ENCODE results near the gene SH3RF3. TPM values are rescaled to one million over a fixed set of nuclear protein-coding genes. Genes with fewer than 3 reads are reported as not detected.

The SH3RF3 gene
- total and polyA plus RNA-seq, 9 of the 15 experiments (the other 6 are each of a cell fraction or from before 2014, with no cell fraction given) = 0.02 TPM; not detected in 8

DNA sequence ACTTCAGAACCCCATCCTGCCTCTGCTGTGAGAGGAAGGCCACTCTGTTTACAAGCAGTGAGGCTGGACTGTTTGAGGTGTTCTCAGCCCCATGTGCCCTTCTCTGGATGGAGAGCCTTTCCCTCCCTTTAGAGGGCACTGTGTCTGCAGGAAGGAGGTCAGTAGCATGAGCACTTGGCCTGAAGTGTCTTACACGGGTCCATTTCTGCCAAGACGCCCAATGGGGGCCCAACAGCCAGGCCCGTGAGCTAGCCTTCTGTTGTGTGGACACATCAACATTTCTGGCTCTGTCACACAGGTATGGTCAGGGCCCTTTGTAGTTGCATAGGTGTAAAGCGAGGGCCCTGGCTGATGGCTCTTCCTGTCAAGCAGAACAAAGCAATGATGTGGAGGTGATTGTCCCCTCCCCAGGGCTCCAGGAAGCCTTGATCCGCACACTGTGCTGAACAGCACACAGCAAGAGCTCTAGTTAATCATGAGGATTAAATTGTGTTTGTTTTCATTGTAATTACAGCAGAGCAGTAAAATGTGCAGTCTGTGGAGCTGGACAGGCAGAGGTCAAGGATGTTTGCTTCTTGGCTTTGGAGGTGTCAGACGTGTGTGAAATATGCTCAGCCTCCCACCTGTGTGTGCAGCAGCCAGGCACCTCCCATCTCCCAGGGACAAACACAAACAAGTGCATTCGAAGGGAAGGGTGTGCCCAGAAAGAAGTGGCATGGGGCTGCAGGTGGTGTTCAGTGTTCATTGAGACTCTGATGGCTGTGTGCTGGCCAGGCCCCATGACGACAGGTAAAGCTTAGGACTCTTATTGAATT is 132.1 kb downstream of the SH3RF3 start (continued):
- TF ChIP-seq, protein P1, sequence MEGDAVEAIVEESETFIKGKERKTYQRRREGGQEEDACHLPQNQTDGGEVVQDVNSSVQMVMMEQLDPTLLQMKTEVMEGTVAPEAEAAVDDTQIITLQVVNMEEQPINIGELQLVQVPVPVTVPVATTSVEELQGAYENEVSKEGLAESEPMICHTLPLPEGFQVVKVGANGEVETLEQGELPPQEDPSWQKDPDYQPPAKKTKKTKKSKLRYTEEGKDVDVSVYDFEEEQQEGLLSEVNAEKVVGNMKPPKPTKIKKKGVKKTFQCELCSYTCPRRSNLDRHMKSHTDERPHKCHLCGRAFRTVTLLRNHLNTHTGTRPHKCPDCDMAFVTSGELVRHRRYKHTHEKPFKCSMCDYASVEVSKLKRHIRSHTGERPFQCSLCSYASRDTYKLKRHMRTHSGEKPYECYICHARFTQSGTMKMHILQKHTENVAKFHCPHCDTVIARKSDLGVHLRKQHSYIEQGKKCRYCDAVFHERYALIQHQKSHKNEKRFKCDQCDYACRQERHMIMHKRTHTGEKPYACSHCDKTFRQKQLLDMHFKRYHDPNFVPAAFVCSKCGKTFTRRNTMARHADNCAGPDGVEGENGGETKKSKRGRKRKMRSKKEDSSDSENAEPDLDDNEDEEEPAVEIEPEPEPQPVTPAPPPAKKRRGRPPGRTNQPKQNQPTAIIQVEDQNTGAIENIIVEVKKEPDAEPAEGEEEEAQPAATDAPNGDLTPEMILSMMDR (IDR thresholded peaks at IDR 0.05 in 2 of 3, conservative IDR thresholded peaks at IDR 0.05 in 1 of 3; ENCODE audit: insufficient read depth in 2 of 3, low read depth in 1 of 3, low read length in 3 of 3) = peak; percentile 17 to 46 (median 42); a peak in 5 of 6 replicates
- no peak for TF ChIP-seq RFX5 (IDR thresholded peaks at IDR 0.05; ENCODE audit: low read depth, low read length)
- TF ChIP-seq, protein P2, sequence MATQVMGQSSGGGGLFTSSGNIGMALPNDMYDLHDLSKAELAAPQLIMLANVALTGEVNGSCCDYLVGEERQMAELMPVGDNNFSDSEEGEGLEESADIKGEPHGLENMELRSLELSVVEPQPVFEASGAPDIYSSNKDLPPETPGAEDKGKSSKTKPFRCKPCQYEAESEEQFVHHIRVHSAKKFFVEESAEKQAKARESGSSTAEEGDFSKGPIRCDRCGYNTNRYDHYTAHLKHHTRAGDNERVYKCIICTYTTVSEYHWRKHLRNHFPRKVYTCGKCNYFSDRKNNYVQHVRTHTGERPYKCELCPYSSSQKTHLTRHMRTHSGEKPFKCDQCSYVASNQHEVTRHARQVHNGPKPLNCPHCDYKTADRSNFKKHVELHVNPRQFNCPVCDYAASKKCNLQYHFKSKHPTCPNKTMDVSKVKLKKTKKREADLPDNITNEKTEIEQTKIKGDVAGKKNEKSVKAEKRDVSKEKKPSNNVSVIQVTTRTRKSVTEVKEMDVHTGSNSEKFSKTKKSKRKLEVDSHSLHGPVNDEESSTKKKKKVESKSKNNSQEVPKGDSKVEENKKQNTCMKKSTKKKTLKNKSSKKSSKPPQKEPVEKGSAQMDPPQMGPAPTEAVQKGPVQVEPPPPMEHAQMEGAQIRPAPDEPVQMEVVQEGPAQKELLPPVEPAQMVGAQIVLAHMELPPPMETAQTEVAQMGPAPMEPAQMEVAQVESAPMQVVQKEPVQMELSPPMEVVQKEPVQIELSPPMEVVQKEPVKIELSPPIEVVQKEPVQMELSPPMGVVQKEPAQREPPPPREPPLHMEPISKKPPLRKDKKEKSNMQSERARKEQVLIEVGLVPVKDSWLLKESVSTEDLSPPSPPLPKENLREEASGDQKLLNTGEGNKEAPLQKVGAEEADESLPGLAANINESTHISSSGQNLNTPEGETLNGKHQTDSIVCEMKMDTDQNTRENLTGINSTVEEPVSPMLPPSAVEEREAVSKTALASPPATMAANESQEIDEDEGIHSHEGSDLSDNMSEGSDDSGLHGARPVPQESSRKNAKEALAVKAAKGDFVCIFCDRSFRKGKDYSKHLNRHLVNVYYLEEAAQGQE (IDR thresholded peaks at IDR 0.05; ENCODE audit: borderline replicate concordance) = peak; percentile 24; the same call in 1 of the 2 replicates
- TF ChIP-seq, protein P2 (CRISPR knock-in tag; IDR thresholded peaks at IDR 0.05; ENCODE audit: low read depth) = no peak
